CD4-positive, CD25-positive, alpha-beta regulatory T cell (primary cell): ENCODE results near the gene ZNF281. TPM values are rescaled to one million over a fixed set of nuclear protein-coding genes. Genes with fewer than 3 reads are reported as not detected.

Experiments
- ATAC-seq, 2 donors: fragments of 150-1000 bp; cut with Tn5 transposase; one replicate each; pipeline ENCODE4 v1.10.0; 2021; ENCODE audit warnings: low read depth in 2 of 2, moderate number of reproducible peaks in 2 of 2, moderate library complexity in 1 of 2
- DNase-seq, 3 donors: peaks; one replicate each; pipeline versions ENCODE4 v3.0.0 to v3.0.0-alpha.2; 2012 to 2022; ENCODE audit warnings: mixed read lengths in 1 of 3
- H3K27ac ChIP-seq: one replicate; pipeline ENCODE4 v1.7.0; 2013; ENCODE audit warnings: mild to moderate bottlenecking, low read length; ENCODE audit not compliant: insufficient read depth, poor library complexity, severe bottlenecking
- H3K27me3 ChIP-seq: one replicate; pipeline ENCODE4 v1.7.0; 2013; ENCODE audit warnings: low read length; ENCODE audit not compliant: control insufficient read depth, insufficient read depth
- H3K36me3 ChIP-seq: one replicate; pipeline ENCODE4 v1.7.0; 2013; ENCODE audit warnings: mild to moderate bottlenecking, low read length, moderate library complexity; ENCODE audit not compliant: control insufficient read depth, insufficient read depth
- H3K4me1 ChIP-seq: 2 replicates; pipeline ENCODE4 v1.7.0; 2013; ENCODE audit warnings: mild to moderate bottlenecking, low read length; ENCODE audit not compliant: insufficient read depth, control insufficient read depth, poor library complexity, severe bottlenecking
- H3K4me3 ChIP-seq: one replicate; pipeline ENCODE4 v1.7.0; 2013; ENCODE audit warnings: low read depth, mild to moderate bottlenecking, low read length, moderate library complexity
- H3K9me3 ChIP-seq, 2 experiments: 1 replicate in 1 of 2; 2 replicates in 1 of 2; pipeline ENCODE4 v1.7.0; 2013; ENCODE audit warnings: low read length in 2 of 2, mild to moderate bottlenecking in 1 of 2, moderate library complexity in 1 of 2; ENCODE audit not compliant: control insufficient read depth in 2 of 2
- H3K27ac Mint-ChIP-seq, 3 donors: one replicate each; pipeline ENCODE4 v1.8.0; 2020 to 2022; ENCODE audit warnings: mild to moderate bottlenecking in 3 of 3, mixed read lengths in 3 of 3, moderate library complexity in 2 of 3
- H3K27me3 Mint-ChIP-seq: one replicate; pipeline ENCODE4 v1.8.0; 2022; ENCODE audit warnings: mild to moderate bottlenecking, mixed read lengths
- H3K36me3 Mint-ChIP-seq: one replicate; pipeline ENCODE4 v1.8.0; 2020; ENCODE audit warnings: mixed read lengths
- H3K4me1 Mint-ChIP-seq, 4 donors: one replicate each; pipeline ENCODE4 v1.8.0; 2020 to 2022; ENCODE audit warnings: mixed read lengths in 4 of 4, mild to moderate bottlenecking in 1 of 4
- H3K4me3 Mint-ChIP-seq, 4 donors: one replicate each; pipeline ENCODE4 v1.8.0; 2020 to 2022; ENCODE audit warnings: mild to moderate bottlenecking in 4 of 4, mixed read lengths in 4 of 4, moderate library complexity in 3 of 4
- H3K9me3 Mint-ChIP-seq, 7 donors: one replicate each; pipeline ENCODE4 v1.8.0; 2020 to 2022; ENCODE audit warnings: mixed read lengths in 7 of 7, mild to moderate bottlenecking in 3 of 7, moderate library complexity in 2 of 7
- polyA plus RNA-seq, 4 donors: library from polyadenylated mRNA; unstranded; fragments of 300-500 nt; fragmentation: Illumina TruSeq; gene quantifications; one replicate each; pipeline ENCODE4 v1.2.3, GENCODE V29; 2021
- total RNA-seq: library from RNA; stranded (reverse); gene quantifications from one replicate; pipeline ENCODE4 v1.2.3, GENCODE V29; 2022

The ZNF281 gene
- total RNA-seq: 33.6 TPM
- 10 to 100 TPM; 27.9 to 41.9 (median 31.3) TPM for polyA plus RNA-seq

GRCh38 chr1:200409761-200410565, at the start of gene ZNF281:
Gene ZNF281, minus strand, starts transcription at chr1:200410036. Its CDS starts 331 bp downstream, at chr1:200409705.
- H3K27me3 Mint-ChIP-seq: peaks cover 4% of the 10 kb centered on the region

DNA sequence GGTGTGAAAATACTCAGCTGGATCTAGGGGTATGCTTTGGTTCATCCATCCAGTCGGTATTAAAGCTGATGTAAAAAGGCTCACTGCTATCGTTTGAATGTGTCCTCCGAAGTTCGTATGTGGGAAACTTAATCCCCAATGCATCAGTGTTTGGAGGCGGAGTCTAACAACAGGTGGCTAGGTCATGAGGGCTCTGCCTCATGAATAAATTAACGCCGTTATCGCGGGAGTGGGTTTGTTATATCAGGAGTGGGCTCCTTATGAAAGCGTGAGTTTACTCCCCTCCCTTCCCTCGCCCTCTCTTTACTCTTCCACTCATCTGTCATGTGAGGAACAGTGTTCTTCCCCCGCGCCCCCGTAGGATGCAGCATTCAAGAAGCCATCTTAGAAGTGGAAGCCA, 48.9 kb upstream of the ZNF281 start:
- Mint-ChIP-seq H3K4me3 (no peak overlapping the region), H3K27ac (no peak overlapping the region), H3K36me3 (no peaks in the 10 kb centered on the region), H3K27me3 (no peaks in the 10 kb centered on the region), H3K9me3 (no peaks in the 10 kb centered on the region), H3K4me1 (no peaks in the 10 kb centered on the region)
- DNase-seq (no peak), ATAC-seq (no peak)
- Histone ChIP-seq H3K4me1 (no peaks in the 10 kb centered on the region), H3K27me3 (no peaks in the 10 kb centered on the region), H3K4me3 (no peak overlapping the region), H3K9me3 (no peaks in the 10 kb centered on the region), H3K27ac (no peak overlapping the region), H3K36me3 (no peaks in the 10 kb centered on the region)

More at GRCh38 chr1:200409761-200410565, at the start of gene ZNF281:
- Histone ChIP-seq H3K27ac (peak within 1 kb of the TSS; percentile 78), H3K4me1 (peaks cover 49% of the 10 kb centered on the region), H3K4me3 (peak within 1 kb of the TSS; percentile 93), H3K9me3 (no peaks in the 10 kb centered on the region), H3K27me3 (no peaks in the 10 kb centered on the region), H3K36me3 (peaks cover 2% of the 10 kb centered on the region)
- peaks cover 0 to 4% (median 0%) of the 10 kb centered on the region in 7 donors for H3K9me3 Mint-ChIP-seq
- H3K4me1 Mint-ChIP-seq: peaks cover 22 to 56% (median 44%) of the 10 kb centered on the region in 4 donors
- H3K27ac Mint-ChIP-seq: peak within 1 kb of the TSS; percentile 90 to 99 (median 97)
- ATAC-seq: peak; percentile 96 to 98
- H3K4me3 Mint-ChIP-seq: peak within 1 kb of the TSS; percentile 96 to 100 (median 98)
- peak; percentile 95 to 97 (median 95) for DNase-seq
- H3K36me3 Mint-ChIP-seq: peaks cover 23% of the 10 kb centered on the region

GRCh38 chr1:200457810-200458209, 48.0 kb upstream of the ZNF281 start:
- Histone ChIP-seq H3K4me1 (no peaks in the 10 kb centered on the region), H3K27ac (no peak overlapping the region), H3K27me3 (no peaks in the 10 kb centered on the region), H3K9me3 (no peaks in the 10 kb centered on the region), H3K4me3 (no peak overlapping the region), H3K36me3 (no peaks in the 10 kb centered on the region)
- ATAC-seq (no peak), DNase-seq (no peak)
- Mint-ChIP-seq H3K4me1 (peaks cover 0 to 4% (median 0%) of the 10 kb centered on the region in 4 donors), H3K27ac (no peak overlapping the region), H3K4me3 (no peak overlapping the region), H3K27me3 (no peaks in the 10 kb centered on the region), H3K9me3 (no peaks in the 10 kb centered on the region), H3K36me3 (no peaks in the 10 kb centered on the region)

- Mint-ChIP-seq H3K9me3 (no peaks in the 10 kb centered on the region), H3K4me3 (no peak overlapping the region), H3K36me3 (no peaks in the 10 kb centered on the region), H3K27ac (no peak overlapping the region), H3K27me3 (no peaks in the 10 kb centered on the region), H3K4me1 (peaks cover 0 to 5% (median 2%) of the 10 kb centered on the region in 4 donors)
- H3K27ac ChIP-seq: no peak overlapping the region
- no peak overlapping the region for H3K4me3 ChIP-seq
- ATAC-seq (no peak), DNase-seq (no peak)
- H3K9me3 ChIP-seq: no peaks in the 10 kb centered on the region
- H3K27me3 ChIP-seq: no peaks in the 10 kb centered on the region
- no peaks in the 10 kb centered on the region for H3K36me3 ChIP-seq
- no peaks in the 10 kb centered on the region for H3K4me1 ChIP-seq
Measured at GRCh38 chr1:200454425-200454824, 44.6 kb upstream of the ZNF281 start.

GRCh38 chr1:200453553-200453905, 43.7 kb upstream of the ZNF281 start:
- ATAC-seq (no peak), DNase-seq (no peak)
- no peak overlapping the region for H3K4me3 ChIP-seq
- no peaks in the 10 kb centered on the region for H3K36me3 ChIP-seq
- H3K9me3 Mint-ChIP-seq: no peaks in the 10 kb centered on the region
- H3K4me1 ChIP-seq: peaks cover 2% of the 10 kb centered on the region
- H3K4me3 Mint-ChIP-seq: no peak overlapping the region
- H3K27ac Mint-ChIP-seq: no peak overlapping the region
- no peaks in the 10 kb centered on the region for H3K36me3 Mint-ChIP-seq
- no peaks in the 10 kb centered on the region for H3K27me3 ChIP-seq
- H3K4me1 Mint-ChIP-seq: peaks cover 0 to 6% (median 2%) of the 10 kb centered on the region in 4 donors
- no peak overlapping the region for H3K27ac ChIP-seq
- H3K9me3 ChIP-seq: no peaks in the 10 kb centered on the region
- H3K27me3 Mint-ChIP-seq: no peaks in the 10 kb centered on the region

DNA sequence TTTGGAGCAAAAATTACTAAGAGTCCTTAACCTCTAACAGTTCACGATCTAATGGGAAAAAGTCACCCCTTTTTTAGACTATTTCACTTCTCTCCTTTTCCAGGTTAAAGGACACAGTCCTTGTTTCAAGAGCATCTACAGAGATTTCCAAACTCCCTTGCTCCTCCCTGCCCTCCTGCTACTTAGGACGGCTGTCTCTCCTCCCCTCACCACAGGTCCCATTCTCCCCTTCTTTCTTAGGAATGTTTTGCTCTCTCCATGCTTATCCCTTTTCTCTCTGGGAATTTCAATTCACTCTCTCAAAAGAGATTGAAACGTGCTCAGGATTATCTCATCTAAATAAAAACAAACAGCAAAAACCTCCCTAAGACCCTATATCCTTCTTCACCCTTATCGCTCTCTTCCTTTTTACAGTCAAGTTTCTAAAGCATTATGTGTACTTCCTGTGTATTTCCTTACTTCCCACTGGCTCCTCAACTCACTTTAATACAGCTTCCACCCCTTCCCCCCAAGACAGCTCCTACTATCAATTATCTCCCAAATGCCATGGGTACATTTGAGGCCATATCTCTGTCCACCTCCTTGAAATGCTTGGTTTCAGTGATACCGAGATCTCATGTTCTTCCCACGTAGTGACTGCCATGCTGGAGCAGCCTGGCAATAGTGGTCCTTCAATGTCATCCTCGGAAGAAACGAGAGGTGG, 43.2 kb upstream of the ZNF281 start:
- H3K27me3 Mint-ChIP-seq: no peaks in the 10 kb centered on the region
- H3K36me3 Mint-ChIP-seq: no peaks in the 10 kb centered on the region
- no peak overlapping the region for H3K4me3 Mint-ChIP-seq
- H3K27ac ChIP-seq: no peak overlapping the region
- no peak overlapping the region for H3K27ac Mint-ChIP-seq
- no peaks in the 10 kb centered on the region for H3K9me3 ChIP-seq
- H3K36me3 ChIP-seq: no peaks in the 10 kb centered on the region
- H3K4me1 Mint-ChIP-seq: peaks cover 5 to 11% (median 7%) of the 10 kb centered on the region in 4 donors
- no peaks in the 10 kb centered on the region for H3K9me3 Mint-ChIP-seq
- H3K4me3 ChIP-seq: no peak overlapping the region
- ATAC-seq (no peak), DNase-seq (no peak)
- no peaks in the 10 kb centered on the region for H3K27me3 ChIP-seq
- peaks cover 7% of the 10 kb centered on the region for H3K4me1 ChIP-seq

DNA sequence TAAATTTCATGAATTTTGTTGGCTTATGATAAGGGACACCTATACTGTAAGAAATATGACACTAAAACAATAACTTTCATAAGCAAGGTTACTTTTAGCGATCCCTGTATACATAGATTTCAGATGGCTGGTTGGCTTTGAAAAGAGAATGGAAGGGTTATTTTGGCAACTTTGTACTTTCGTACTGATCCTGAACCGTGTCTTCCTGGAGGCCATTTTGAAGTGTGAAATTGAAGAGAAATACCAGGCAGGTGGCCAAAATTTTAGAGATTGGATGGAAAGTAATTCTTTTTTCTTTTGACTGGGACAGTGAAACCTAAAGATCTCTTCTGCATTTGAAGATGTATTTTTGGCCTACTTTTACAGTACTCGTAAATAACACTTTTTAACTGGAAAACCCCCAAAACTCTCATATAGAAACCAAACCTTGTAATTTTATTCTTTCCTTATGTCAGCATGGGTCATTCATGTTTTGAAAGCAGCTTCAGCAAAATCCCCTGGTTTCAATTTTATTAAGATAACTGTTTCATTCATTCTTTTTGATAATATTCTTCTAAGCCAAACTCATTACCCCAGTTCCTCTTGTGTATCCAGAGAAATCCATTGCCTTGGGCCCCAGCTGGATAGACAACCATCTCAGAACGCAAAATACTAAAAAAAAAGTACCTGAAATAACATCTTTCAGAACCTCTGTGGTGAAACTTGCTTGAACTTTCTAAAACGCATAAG, 38.4 kb upstream of the ZNF281 start:
- peak overlapping the region; percentile 23 for H3K27ac ChIP-seq
- ATAC-seq (no peak), DNase-seq (peak in 1 of 3 donors; percentile 44)
- H3K4me1 ChIP-seq: peaks cover 9% of the 10 kb centered on the region
- H3K4me3 ChIP-seq: no peak overlapping the region
- Mint-ChIP-seq H3K9me3 (peaks cover 0 to 3% (median 0%) of the 10 kb centered on the region in 7 donors), H3K27ac (peak overlapping the region in 1 of 3 donors; percentile 36), H3K4me1 (peaks cover 5 to 17% (median 13%) of the 10 kb centered on the region in 4 donors), H3K36me3 (no peaks in the 10 kb centered on the region), H3K4me3 (no peak overlapping the region), H3K27me3 (no peaks in the 10 kb centered on the region)
- no peaks in the 10 kb centered on the region for H3K27me3 ChIP-seq
- H3K9me3 ChIP-seq: no peaks in the 10 kb centered on the region
- H3K36me3 ChIP-seq: no peaks in the 10 kb centered on the region
